ENCODE measurements around the gene WSB1. TPM values are rescaled to one million over a fixed set of nuclear protein-coding genes. Genes with fewer than 3 reads are reported as not detected.

Gene WSB1
- total and polyA plus RNA-seq, 9 of the 15 experiments (the other 6 are each of a cell fraction or from before 2014, with no cell fraction given), result 22.8 to 229 (median 81.1) TPM

DNA sequence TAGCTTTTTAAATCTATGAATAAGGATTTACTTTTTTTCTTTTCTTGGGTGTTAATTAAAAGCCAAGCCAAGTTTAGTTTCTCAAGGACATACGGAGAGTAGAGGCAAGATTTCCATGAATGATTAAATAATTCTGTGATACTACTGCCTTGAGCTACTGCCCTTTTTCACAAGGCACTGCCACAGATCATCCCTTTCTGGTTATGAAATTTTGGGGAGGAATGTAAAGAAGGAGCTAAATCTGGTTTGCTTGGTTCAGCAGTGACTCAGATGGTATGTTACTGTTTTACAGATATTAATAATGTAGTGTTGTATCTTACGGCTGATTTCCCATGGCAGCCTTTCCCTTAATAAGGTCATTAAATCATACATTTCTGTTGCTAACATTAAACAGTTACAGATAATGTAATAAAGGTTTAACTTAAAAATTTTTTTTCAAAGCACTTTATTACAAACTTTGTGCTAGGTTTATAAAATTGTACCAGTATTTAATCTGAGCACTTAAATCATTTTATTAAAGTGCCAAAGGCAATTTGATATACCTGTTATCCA, 2.6 kb downstream of the WSB1 start:
- no TSS peak for BruUV-seq (replicated peaks)
- 12% methylated on average over 2 of the region's 2 CpGs for WGBS (ENCODE audit: insufficient coverage, low coverage, missing lambda C conversion rate)
- H4K20me1 ChIP-seq (replicated peaks; ENCODE audit: control insufficient read depth, insufficient read depth, low read length), result peaks cover 44% of the 10 kb centered on the region
- H3K9me1 ChIP-seq (ENCODE audit: control insufficient read depth, insufficient read depth, low read length), result no peaks in the 10 kb centered on the region
- CTCF ChIA-PET (ENCODE audit: low intra/inter-chr PET ratio), result no interaction called here
- no peaks in the 10 kb centered on the region for H3K9me3 ChIP-seq (replicated peaks; ENCODE audit: control insufficient read depth, insufficient read depth, low read depth, low read length)
- H3K79me2 ChIP-seq (ENCODE audit: control insufficient read depth, insufficient read depth, low read length), result peaks cover 81% of the 10 kb centered on the region
- intact Hi-C loops (cut with micrococcal nuclease) (loop anchor here (5.0 to 10.0 kb wide), 2 partner anchors 166 to 212 kb away; no protein-coding TSS in a partner anchor), in situ Hi-C loops (cut with MboI) (no loop called here)
- H3K27me3 ChIP-seq (ENCODE audit: control insufficient read depth in 2 of 2, insufficient read depth in 2 of 2, low read length in 2 of 2), result no peaks in the 10 kb centered on the region
- peak overlapping the region; percentile 93 for H3K4me3 ChIP-seq
- TF ChIP-seq FOXJ3 (CRISPR knock-in tag; IDR thresholded peaks at IDR 0.05) (no peak), RBFOX2 (IDR thresholded peaks at IDR 0.05; ENCODE audit: low read depth, low read length) (0 out of 2 replicates have a peak, but pooled peaks have one; percentile 24)
- FAIRE-seq, result no peak
- H2AFZ ChIP-seq (ENCODE audit: low read depth, low read length), result no peak overlapping the region
- H3K4me2 ChIP-seq (ENCODE audit: insufficient read depth, low read length), result peak overlapping the region; percentile 64
- peaks cover 27% of the 10 kb centered on the region; the same call in 2 of the 3 replicates for H3K36me3 ChIP-seq (ENCODE audit: control insufficient read depth, insufficient read depth, low read length)
- DNase-seq (ENCODE audit: extremely low read depth in 1 of 4, low spot score in 3 of 4), result no peak
- peaks cover 17 to 25% of the 10 kb centered on the region in 2 experiments for H3K4me1 ChIP-seq (replicated peaks in 1 of 2; ENCODE audit: control insufficient read depth in 2 of 2, insufficient read depth in 2 of 2, low read length in 2 of 2)
- ATAC-seq, result no peak
- H3K9ac ChIP-seq (ENCODE audit: insufficient read depth in 1 of 2, low read depth in 2 of 2, low read length in 2 of 2), result peak overlapping the region in 1 of 2 experiments; percentile 84; a peak in 1 of 4 replicates
- H3K27ac ChIP-seq (ENCODE audit: extremely low read depth, low read depth, low read length), result no peak overlapping the region; the same call in 2 of the 3 replicates
- POLR2A ChIA-PET, result interaction anchor here (0.6 to 5.3 kb wide), 8 partner anchors 10 to 445 kb away, joined by 3 to 48 read pairs (median 4); no protein-coding TSS in a partner anchor

DNA sequence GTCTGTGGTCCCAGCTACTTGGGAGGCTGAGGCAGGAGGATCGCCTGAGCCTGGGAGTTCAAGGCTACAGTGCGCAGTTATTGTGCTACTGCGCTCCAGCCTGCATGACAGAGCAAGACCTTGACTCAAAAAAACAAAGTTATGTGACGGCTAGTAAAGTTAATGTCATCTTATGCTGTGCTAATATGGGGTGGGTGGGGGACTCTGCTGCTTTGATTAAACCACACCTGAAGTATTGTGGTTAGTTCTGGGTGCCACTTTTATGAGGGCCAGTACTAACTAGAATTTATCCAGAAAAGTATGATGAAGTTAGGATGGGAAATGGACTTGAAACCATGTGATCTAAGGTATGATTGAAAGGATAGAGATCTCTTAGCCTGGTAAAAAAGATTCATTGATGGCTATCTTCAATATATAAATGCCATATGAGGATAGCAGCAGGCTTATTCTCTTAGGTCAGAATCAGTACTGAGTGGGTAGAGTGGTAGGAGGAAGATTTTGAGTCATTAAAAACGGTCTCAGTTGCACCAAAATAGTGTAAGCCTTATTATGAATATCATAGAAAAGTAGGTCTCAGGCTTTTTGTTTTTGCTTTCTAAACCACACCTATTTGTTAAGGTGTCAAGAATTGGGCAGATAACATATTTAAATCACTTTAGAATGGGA, 5.6 kb downstream of the WSB1 start:
- no TSS peak for BruUV-seq (replicated peaks)
- no peak for ATAC-seq
- Histone ChIP-seq H3K9ac (ENCODE audit: insufficient read depth in 1 of 2, low read depth in 2 of 2, low read length in 2 of 2) (no peak overlapping the region), H3K27ac (ENCODE audit: extremely low read depth, low read depth, low read length) (no peak overlapping the region), H4K20me1 (replicated peaks; ENCODE audit: control insufficient read depth, insufficient read depth, low read length) (peaks cover 49% of the 10 kb centered on the region), H3K4me2 (ENCODE audit: insufficient read depth, low read length) (no peak overlapping the region), H3K4me3 (no peak overlapping the region), H3K27me3 (ENCODE audit: control insufficient read depth in 2 of 2, insufficient read depth in 2 of 2, low read length in 2 of 2) (no peaks in the 10 kb centered on the region), H3K79me2 (ENCODE audit: control insufficient read depth, insufficient read depth, low read length) (peaks cover 98% of the 10 kb centered on the region), H3K4me1 (replicated peaks in 1 of 2; ENCODE audit: control insufficient read depth in 2 of 2, insufficient read depth in 2 of 2, low read length in 2 of 2) (peaks cover 4 to 7% of the 10 kb centered on the region in 2 experiments; a peak in 4 of 5 replicates), H2AFZ (ENCODE audit: low read depth, low read length) (no peak overlapping the region), H3K36me3 (ENCODE audit: control insufficient read depth, insufficient read depth, low read length) (peaks cover 55% of the 10 kb centered on the region), H3K9me3 (replicated peaks; ENCODE audit: control insufficient read depth, insufficient read depth, low read depth, low read length) (no peaks in the 10 kb centered on the region), H3K9me1 (ENCODE audit: control insufficient read depth, insufficient read depth, low read length) (no peaks in the 10 kb centered on the region)
- POLR2A ChIA-PET, result interaction anchor here (0.7 to 9.6 kb wide), 4 partner anchors 10 to 184 kb away, joined by 3 to 88 read pairs (median 6); no protein-coding TSS in a partner anchor
- no peak for DNase-seq (ENCODE audit: extremely low read depth in 1 of 4, low spot score in 3 of 4)
- in situ Hi-C loops (cut with MboI), result no loop called here
- WGBS (ENCODE audit: insufficient coverage, low coverage, missing lambda C conversion rate), result 79% methylated on average over 5 of the region's 5 CpGs
- no peak for FAIRE-seq
- CTCF ChIA-PET (ENCODE audit: low intra/inter-chr PET ratio), result no interaction called here
- TF ChIP-seq SMARCE1 (IDR thresholded peaks at IDR 0.05) (no peak), FUS (optimal IDR thresholded peaks at IDR 0.05; ENCODE audit: low read depth, low read length) (no peak), ATF7 (IDR thresholded peaks at IDR 0.05) (no peak), HNRNPLL (IDR thresholded peaks at IDR 0.05; ENCODE audit: low read depth, low read length, poor library complexity, severe bottlenecking) (no peak), ZKSCAN1 (IDR thresholded peaks at IDR 0.05; ENCODE audit: low read depth, low read length) (no peak), ZKSCAN8 (CRISPR knock-in tag; IDR thresholded peaks at IDR 0.05) (no peak), GABPB1 (CRISPR knock-in tag; IDR thresholded peaks at IDR 0.05) (no peak)
- TF ChIP-seq, protein P1, sequence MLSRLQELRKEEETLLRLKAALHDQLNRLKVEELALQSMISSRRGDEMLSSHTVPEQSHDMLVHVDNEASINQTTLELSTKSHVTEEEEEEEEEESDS (CRISPR knock-in tag; IDR thresholded peaks at IDR 0.05), result no peak
- intact Hi-C loops (cut with micrococcal nuclease), result loop anchor here (5.0 to 10.0 kb wide), 2 partner anchors 163 to 215 kb away; no protein-coding TSS in a partner anchor
